ENCODE measurements around the gene EMP3.

- TF ChIP-seq, protein P1, sequence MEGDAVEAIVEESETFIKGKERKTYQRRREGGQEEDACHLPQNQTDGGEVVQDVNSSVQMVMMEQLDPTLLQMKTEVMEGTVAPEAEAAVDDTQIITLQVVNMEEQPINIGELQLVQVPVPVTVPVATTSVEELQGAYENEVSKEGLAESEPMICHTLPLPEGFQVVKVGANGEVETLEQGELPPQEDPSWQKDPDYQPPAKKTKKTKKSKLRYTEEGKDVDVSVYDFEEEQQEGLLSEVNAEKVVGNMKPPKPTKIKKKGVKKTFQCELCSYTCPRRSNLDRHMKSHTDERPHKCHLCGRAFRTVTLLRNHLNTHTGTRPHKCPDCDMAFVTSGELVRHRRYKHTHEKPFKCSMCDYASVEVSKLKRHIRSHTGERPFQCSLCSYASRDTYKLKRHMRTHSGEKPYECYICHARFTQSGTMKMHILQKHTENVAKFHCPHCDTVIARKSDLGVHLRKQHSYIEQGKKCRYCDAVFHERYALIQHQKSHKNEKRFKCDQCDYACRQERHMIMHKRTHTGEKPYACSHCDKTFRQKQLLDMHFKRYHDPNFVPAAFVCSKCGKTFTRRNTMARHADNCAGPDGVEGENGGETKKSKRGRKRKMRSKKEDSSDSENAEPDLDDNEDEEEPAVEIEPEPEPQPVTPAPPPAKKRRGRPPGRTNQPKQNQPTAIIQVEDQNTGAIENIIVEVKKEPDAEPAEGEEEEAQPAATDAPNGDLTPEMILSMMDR (IDR thresholded peaks at IDR 0.05): peak; percentile 54 to 91 (median 64)
- no peak for TF ChIP-seq POLR2A (IDR thresholded peaks at IDR 0.05)
Observed at GRCh38 chr19:48351341-48351752, 26.0 kb downstream of the EMP3 start.

Data from thyroid gland (tissue), 4 donors.